Measurements from ENCODE around the gene SYP.

Gene SYP

DNA sequence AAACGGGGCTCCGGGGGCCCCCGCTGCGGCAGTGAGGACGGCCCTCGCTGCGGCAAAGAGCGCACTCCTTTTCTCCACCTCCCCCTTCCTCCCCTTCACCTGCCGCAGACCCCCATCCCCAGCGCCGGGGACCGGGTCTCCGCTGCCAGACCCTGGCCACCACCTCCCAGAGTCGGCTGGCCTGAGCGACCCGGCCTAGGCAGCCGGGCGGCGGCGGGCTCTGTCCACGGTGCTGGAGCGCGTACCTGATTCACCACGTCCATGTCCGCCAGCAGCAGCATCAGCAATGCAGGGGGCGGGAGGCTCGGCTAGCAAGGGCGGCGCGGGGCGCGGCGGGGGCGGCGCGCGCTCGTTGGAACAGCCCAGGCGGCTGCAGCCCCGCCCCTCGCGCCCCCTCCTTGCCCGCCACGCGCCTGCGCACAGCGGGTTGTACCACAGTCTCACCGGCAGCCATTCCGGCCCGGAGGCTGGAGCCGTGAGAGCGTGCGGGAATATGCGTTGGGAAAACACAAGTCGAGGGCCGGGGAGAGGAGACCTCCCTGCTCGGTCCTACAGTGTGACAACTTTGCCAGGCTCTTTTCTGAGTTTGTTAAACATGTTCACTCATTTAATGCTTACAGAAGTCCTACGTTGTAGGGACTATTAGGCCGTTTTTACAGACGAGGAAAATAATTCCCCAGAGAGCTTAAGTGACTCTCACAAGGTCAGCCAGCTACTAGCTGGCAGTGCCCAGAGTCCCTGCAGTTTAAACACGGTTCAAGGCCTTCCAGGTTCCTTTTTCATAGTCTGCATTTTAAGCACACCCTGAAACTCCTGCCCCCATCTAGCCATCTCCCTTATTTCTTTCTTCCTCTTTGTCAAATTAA lies at the start of gene SYP:
SYP (minus strand) TSS at position 288 of the 866 bp plus-strand sequence; CDS start at position 281, 7 bp downstream.
- peak; percentile 89 for DNase-seq

DNA sequence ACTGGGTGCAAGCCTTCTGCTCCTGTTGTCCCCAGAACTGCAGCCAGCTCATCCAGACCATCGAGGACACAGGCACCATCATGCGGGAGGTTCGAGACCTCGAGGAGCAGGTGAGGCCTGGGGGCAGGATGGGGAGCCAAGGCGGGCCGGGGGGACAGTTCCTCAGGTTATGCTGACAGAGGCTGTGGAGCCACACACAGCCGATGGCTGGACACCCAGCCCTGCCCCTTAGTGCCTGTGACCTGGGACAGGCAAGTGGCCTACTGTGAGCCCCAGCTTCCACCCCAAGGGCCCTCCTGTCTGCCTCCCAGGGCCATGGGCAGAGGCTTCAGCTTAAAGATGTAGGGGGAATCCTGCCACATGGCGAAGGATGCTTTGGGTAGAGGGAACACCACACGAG lies 49.6 kb upstream of the SYP start:
- no peak for DNase-seq

DNA sequence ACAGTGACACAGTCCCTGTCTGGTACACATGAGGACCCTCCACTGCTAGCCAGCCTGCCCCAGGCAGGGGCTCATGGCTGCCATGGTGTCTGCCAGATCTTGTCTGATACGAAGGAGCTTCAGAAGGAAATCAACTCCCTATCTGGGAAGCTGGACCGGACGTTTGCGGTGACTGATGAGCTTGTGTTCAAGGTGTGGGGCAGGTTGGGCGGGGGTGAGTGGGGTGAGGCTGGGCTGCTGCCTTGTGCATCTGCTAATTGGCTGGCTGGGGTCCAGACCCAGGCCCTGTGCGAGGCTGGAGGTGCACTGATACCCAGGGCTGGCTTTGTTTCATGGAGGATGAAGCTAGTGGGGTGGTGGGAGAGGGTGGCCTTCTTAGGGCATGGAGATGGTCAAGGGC lies 49.1 kb upstream of the SYP start:
- DNase-seq: no peak

DNA sequence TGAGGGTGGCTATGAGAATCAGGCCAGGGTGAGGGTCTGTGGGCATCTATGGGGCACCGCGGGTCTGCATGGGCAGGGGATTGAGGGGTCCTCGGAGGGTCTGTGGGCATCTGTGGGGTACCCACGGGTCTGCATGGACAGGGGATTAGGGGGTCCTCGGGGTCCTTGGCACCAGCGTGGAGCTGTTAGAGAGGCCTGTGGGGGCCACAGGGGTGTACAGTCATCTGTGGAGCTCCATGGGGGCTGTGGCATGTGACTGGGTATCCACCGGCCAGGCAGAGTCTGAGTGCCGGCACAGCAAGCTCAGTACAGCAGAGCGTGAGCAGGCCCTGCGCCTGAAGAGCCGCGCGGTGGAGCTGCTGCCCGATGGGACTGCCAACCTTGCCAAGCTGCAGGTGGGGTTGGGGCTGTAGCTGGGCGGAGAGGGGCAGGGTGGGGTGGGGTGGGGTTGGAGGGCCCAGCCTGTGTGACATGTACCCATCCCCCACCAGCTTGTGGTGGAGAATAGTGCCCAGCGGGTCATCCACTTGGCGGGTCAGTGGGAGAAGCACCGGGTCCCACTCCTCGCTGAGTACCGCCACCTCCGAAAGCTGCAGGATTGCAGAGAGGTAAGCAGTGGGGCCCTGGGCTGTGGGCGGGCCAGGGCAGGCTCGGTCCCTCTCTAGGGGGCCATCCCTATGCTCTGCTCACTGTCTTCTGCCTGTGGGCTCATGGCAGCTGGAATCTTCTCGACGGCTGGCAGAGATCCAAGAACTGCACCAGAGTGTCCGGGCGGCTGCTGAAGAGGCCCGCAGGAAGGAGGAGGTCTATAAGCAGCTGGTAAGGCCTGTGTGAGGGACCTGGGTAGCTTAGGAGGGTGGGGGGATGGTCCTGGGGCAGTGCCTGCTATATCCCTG lies 48.2 kb upstream of the SYP start:
- DNase-seq: no peak

DNA sequence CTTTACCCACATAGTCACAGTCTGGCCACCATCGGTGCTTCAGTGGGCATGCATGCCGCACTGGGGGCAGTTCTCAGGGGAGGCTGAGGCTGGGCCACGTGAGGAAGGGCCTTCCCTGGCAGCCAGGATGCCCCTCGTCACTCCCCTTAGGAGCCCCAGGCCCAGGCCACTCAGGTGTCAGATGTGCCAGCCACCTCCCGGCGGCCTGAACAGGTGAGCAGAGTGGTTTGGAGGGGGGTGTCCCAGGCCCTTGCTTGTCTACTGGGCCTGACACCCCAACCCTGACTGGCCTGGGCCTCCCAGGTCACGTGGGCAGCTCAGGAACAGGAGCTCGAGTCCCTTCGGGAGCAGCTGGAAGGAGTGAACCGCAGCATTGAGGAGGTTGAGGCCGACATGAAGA lies 47.4 kb upstream of the SYP start:
- DNase-seq: no peak

DNA sequence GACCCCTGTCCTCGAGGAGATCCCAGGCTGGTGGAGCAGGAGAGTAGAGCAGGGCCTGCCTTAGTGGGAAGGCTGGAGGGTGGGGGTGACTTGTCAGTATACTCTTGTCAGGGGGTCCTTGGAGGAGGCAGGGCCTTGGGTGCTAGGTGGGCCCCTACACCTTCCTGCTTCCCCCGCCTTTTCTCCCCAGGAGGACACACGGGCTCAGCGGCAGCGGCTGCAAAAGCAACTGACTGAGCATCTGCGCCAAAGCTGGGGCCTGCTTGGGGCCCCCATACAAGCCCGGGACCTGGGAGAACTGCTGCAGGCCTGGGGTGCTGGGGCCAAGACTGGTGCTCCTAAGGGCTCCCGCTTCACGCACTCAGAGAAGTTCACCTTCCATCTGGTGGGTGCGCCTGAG lies 46.5 kb upstream of the SYP start:
- DNase-seq: no peak

DNA sequence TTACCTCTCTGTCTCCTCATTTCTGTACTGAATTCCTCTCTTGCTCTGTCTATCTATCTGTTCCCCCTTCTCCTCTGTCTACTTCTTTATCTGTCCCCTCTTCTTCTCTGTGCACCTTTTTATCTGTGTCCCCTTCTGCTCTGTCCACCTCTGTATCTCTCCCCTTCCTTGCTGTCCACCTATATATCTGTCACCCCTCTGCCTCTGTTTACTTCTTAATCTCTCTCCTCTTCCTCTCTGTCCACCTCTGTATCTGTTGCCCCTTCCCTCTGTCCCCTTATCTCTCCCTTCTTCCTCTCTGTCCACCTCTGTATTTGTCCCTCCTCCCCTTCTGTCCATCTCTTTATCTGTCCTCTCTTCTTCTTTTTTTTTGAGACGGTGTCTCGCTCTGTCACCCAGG lies 44.2 kb upstream of the SYP start:
- DNase-seq: no peak

DNA sequence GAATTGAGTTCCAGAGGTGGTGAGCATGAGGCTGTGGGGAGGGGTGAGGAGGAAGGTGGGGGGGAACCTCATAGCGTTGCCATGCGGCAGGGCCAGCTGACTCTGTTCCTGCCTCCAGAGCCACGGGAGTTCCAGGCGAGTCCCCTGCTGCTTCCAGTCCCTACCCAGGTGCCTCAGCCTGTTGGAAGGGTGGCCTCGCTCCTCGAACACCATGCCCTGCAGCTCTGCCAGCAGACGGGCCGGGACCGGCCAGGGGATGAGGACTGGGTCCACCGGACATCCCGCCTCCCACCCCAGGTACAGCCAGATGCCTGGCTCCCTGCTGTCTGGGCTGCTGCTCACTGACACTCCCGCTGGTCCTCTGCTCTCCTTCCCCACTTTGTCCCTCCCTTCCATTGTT lies 43.2 kb upstream of the SYP start:
- no peak for DNase-seq

DNA sequence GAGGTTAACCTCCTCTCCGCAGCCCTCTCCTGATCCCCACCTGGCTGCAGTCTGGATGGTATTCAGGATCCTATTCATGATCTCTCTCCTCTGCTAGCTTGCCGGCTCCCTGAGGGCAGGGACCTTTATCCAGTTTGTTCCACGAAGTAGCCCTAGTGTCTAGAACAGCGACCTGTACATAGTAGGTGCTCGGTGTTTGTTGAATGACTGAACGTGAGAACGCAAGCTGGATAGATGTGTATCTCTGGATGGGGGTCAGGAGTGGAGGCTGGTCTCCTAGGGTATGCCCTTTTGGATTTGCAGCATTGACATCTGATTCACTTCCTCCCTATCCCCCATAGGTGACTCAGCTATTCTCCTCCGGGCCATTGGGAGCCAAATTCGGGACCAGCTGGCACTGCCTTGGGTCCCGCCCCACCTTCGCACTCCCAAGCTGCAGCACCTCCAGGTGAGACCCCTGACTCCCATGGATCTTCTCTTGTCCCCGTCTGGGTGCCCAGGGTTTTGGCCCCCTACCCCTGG lies 42.6 kb upstream of the SYP start:
- DNase-seq: no peak

DNA sequence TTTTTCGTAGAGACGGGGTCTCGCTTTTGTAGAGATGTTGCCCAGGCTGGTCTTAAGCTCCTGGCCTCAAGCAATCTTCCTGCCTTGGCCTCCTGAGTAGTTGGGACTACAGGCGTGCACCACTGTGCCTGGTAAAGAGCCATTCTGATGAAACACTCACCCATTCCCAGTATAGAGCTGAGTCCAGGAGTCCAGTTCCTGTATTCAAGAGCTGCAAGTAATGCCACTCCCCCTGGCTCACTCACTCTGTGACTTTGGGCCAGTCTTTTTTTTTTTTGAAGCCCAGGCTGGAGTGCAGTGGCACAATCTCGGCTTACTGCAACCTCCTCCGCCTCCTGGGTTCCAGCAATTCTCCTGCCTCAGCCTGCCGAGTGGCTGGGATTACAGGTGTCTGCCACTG lies 38.7 kb upstream of the SYP start:
- DNase-seq: no peak

DNA sequence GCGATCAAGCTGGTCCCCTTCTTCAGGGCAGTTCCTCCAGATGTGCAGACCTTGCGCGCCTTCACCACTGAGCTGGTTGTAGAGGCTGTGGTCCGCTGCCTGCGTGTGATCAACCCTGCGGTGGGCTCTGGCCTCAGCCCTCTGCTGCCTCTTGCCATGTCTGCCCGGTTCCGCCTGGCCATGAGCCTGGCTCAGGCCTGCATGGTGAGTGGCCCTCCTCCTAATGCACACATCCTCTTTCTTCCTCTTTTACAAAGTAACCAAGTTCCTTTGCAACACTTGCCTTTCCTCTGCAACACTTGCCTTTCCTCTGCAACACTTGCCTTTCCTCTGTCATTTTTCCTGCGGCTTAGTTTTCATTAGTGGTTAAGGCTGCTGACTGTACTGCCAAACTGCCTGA lies 37.1 kb upstream of the SYP start:
- DNase-seq: no peak

DNA sequence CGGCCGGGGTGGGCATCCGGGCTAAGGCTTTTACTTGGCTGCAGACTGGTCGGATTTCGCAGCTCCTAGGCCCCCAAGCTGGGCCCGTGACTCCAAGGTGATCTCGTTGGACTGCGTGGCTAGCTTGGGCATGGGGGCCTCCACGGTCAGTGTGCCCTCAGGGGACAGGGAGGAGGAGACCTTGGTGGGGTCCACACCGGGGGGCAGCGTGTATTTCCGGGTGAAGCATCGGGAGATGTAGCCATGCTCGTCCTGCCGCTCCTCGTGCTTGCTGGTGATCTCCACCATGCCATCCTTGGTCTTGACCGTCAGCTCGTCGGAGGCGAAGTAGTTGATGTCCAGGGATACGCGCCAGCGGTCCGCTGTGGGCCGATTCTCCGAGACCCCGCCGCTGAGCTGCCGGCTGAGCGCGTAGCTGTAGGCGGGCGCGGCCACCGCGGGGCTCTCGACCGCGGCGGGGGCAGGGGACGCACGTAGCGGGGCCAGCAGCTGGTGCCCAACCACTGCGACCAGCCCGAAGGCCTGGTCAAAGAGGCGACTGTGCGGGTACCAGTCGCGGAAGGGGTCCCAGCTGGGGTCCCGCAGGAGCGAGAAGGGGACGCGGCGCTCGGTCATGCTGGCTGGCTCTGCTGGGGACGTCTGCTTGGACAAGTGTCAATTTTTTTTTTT lies 34.0 kb upstream of the SYP start:
- DNase-seq: no peak

DNA sequence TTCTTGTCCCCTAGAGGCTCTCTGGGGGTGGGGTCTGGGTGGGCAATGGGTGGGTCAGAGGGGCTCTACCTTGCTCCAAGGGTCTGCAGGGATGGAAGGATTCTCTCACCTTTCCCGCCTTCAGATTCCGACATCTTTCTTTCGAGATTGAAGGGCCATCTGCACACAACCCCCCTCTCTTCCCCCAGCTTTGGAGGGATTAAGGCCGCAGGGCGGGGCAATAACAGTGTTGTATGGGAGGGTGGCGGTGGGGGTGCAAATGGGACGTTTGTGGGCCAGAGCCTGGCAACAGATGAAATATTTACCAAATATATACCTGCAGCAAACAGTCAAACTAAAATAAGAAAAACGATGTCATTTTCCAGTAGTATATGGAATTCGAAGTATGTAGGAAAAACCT lies 33.2 kb upstream of the SYP start, which contains the start of gene CACNA1F:
CACNA1F (minus strand) TSS at position 165 of the 400 bp plus-strand sequence; CDS start at position 134, 31 bp downstream.
- DNase-seq: no peak

DNA sequence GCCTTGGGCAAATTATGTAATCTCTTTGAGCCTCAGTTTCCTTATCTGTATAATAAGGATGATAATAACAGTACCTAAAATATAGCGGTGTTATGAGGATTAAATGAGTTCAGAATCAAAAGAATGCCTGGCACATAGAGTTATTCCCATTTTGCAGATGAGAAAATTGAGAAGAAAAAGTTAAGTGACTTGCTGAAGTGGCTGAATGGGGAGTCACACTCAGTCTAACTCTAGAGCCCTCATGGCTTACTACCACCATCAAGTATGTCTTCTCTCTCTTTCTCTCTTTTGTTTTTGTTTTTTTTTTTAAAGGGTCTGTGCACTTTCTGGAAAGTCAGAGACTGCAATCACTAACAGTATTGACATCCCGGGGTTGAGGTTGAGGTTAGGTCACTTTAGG lies 32.5 kb upstream of the SYP start:
- no peak for DNase-seq

DNA sequence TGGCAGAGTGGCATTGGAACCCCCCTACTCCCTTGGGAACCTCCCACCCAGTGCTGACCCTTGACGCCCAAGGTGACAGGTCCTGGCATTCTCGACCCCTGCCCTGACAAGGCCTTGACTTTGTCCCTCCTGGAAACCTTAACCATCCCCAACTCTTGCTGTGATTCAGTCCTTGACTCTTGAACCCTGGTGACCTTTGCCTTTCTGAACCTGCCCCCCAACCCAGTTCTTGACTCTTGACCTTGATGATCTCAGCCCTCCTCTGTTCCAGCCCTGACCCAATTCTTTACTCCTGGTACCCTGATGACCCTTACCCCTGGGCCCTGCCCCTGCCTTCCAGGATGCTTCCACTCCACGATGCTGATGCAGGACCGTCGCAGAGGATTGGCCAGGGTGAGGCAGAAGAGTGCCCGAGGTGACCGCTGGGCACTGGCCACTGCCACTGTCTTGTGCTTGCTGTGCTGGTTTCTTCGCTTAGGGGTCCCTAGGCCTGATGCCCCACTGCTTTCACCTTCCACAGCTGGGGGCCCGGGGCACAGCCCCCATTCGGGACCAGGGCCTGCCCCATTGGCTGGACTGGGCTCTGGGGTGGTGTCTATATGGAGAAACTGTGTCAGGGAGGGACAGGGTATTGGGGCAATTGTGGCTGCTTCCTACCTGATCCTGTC lies 31.5 kb upstream of the SYP start:
- DNase-seq: no peak

DNA sequence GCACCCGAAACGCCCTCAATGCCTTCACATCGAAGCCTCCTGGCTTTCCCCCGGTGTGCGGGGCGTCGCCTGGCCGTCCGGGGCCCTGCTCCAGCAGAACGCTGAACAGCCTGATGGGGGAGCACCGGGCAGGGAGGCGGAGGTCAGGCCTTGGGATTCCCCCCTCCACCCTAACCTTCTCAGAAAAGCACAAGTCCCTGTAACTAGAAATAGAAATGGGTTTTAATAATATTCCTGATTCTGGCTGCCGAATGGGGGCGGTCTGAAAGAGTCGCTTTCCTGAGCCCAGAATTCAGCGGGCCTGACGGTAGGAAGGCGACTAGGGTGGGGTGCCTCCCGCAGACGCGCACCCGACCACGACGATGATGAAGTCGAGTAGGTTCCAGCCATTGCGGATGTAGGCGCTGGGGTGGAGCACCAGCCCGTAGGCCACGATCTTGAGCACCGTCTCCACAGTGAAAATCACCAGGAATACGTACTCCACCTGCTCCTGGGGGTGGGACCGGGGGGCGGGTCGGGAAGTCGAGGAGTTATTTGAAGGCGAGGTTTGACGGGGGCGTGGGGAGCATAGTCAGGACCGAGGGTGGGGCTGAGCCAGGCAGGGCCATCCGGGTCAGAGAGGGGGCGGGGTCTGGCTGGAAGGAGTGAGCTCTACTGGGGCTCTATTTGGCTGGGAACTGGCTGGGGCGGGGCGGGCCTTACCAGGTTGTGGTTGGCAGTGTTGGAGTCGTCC lies 30.7 kb upstream of the SYP start:
- DNase-seq: peak; percentile 62

DNA sequence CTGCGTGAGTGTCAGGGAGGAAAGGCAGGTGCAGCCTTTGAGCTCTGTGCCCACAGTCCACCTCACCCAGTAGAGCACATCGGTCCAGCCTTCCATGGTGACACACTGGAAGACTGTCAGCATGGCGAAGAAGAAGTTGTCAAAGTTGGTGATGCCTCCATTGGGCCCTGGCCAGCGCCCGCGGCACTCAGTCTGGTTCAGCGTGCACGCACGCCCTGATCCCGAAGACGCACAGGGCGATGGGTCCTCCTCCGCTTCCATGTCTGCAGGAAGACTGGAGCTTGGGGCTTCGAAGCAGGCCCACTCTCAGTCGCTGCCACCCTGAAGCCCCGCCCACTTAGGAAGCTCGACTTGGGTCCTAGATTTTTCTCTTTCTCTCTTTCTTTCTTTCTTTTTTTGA lies 28.2 kb upstream of the SYP start:
- DNase-seq: no peak

DNA sequence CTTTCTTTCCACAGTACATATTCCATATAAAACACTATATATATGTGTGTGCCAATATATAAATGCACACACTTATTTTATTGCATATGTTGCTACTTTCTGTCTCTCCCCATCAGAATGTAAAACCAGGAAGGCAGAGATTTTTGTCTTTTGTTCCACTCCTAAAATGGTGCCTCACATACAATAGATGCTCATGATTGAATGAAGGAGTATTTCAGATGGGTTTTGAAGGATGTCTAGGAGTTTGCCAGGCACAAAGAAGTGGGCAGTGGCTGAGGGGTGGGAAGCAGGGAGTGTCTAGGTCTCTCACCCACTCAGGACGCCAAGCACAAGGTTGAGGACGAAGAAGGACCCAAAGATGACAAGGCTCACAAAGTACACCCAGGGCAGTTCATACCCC lies 27.7 kb upstream of the SYP start:
- DNase-seq: no peak

DNA sequence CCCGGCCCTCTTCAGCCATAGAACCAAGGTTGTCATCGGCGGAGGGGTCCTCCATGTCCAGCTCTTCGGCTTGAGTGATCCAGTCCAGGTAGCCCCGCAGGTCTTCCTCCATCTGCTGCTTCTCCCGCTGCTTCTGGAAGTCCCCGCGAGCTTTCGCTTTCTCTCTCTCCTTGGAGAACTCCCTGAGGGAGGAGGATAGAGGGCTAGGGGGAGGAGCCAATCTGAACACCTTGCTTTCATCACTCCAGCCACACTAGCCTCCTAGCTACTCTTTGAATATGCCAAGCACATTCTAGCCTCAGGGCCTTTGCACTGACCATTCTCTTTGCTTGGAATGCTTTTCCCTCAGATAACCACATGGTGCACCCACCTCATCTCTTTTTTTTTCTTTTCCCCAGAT lies 27.0 kb upstream of the SYP start:
- DNase-seq: no peak

DNA sequence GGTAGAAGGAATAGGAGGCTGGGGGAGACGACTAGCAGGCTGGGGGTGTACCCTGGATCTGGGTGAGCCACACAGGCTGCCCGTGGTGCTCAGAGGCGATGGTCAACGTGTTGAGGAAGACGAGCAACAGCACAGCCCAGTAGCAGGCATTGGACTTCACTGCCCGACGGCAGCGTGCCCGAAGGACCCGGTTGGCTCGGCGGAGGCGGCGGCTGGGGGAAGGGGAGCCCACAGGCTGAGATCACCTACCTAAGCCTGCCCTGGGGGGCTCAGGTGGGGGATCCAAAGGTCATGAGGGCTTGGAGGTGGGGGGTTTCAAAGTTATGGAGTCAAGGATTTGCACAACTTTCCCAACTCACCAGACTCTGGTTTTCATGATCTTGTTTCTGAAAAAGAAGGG lies 25.9 kb upstream of the SYP start:
- no peak for DNase-seq

DNA sequence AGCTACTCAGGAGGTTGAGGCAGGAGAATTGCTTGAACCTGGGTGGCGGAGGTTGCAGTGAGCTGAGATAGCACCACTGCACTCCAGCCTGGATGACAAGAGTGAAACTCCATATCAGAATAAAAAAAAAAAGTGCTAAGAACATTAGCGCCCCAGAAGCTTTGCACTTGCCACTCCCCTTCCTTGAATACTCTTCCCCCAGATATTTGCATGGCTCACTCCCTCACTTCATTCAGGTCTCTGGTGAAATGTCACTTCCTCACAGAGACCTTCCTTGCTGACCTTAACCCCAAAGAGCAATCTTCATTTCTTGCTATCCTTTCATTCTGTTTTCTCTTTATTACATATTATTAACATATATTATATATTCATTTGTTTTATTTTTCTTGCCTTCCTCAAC lies 21.9 kb upstream of the SYP start:
- DNase-seq: no peak

DNA sequence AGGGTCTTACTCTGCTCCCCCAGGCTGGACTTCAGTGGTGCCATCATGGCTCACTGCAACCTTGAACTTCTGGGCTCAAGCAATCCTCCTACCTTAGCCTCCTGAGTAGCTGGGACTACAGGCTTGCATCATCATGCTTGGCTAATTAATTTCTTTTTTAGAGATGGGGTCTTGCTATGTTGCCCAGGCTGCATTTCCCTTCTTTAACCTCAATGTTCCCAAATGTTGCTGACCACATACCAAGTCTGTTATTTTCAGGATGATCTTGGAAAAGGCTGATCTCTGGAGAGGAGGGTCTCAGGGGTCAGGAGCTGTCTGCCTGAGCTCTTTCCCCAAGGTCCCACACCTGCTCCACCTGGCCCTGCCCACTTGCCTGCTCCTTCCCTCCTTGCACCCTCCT lies 20.1 kb upstream of the SYP start:
- no peak for DNase-seq
